Activated gamma-delta T cell treated with Interleukin-2 at 50 U/mL for 16 hours (primary cell): ENCODE measurements around the gene NIN.
"Not testable (repeated sequence)": the region's sequence is repeated elsewhere in the genome, so short reads cannot be mapped to it uniquely, and the experiment has no call there.

Experiments
- DNase-seq: peaks from one replicate; pipeline ENCODE4 v3.0.0-alpha.2; 2020

Gene NIN

GRCh38 chr14:50816395-50817047 lies 14.4 kb downstream of the NIN start:
- DNase-seq, result no peak

GRCh38 chr14:50815526-50815925 lies 15.4 kb downstream of the NIN start:
- DNase-seq, result not testable (repeated sequence)

GRCh38 chr14:50815058-50815457 lies 15.9 kb downstream of the NIN start:
- DNase-seq, result not testable (repeated sequence)

GRCh38 chr14:50814161-50814560 lies 16.8 kb downstream of the NIN start:
- DNase-seq, result no peak

GRCh38 chr14:50813544-50813863 lies 17.5 kb downstream of the NIN start:
- no peak for DNase-seq

- DNase-seq, result no peak
Observed at GRCh38 chr14:50812856-50813543, 18.0 kb downstream of the NIN start.

GRCh38 chr14:50812180-50812579 lies 18.8 kb downstream of the NIN start:
- no peak for DNase-seq

- DNase-seq, result no peak
Observed at GRCh38 chr14:50808053-50808452, 22.9 kb downstream of the NIN start.

- no peak for DNase-seq
Observed at GRCh38 chr14:50806241-50806933, 24.6 kb downstream of the NIN start.

GRCh38 chr14:50805396-50805795 lies 25.6 kb downstream of the NIN start:
- no peak for DNase-seq

- DNase-seq, result no peak
Observed at GRCh38 chr14:50804181-50804721, 26.7 kb downstream of the NIN start.

GRCh38 chr14:50801706-50802105 lies 29.3 kb downstream of the NIN start:
- DNase-seq, result no peak

GRCh38 chr14:50800032-50800431 lies 30.9 kb downstream of the NIN start:
- no peak for DNase-seq

GRCh38 chr14:50798048-50798421 lies 32.9 kb downstream of the NIN start:
- no peak for DNase-seq

GRCh38 chr14:50797250-50798047 lies 33.5 kb downstream of the NIN start:
- DNase-seq, result no peak

- no peak for DNase-seq
Observed at GRCh38 chr14:50796390-50796789, 34.6 kb downstream of the NIN start.

- no peak for DNase-seq
Observed at GRCh38 chr14:50795909-50796308, 35.1 kb downstream of the NIN start.

- no peak for DNase-seq
Observed at GRCh38 chr14:50795142-50795541, 35.8 kb downstream of the NIN start.

- DNase-seq, result no peak
Observed at GRCh38 chr14:50794068-50794645, 36.8 kb downstream of the NIN start.

- no peak for DNase-seq
Observed at GRCh38 chr14:50792634-50793068, 38.3 kb downstream of the NIN start.

- DNase-seq, result no peak
Observed at GRCh38 chr14:50792051-50792477, 38.9 kb downstream of the NIN start.

GRCh38 chr14:50791201-50791600 lies 39.8 kb downstream of the NIN start:
- no peak for DNase-seq

- no peak for DNase-seq
Observed at GRCh38 chr14:50790589-50790988, 40.4 kb downstream of the NIN start.
